ENCODE data around the gene PACC1.

DNA sequence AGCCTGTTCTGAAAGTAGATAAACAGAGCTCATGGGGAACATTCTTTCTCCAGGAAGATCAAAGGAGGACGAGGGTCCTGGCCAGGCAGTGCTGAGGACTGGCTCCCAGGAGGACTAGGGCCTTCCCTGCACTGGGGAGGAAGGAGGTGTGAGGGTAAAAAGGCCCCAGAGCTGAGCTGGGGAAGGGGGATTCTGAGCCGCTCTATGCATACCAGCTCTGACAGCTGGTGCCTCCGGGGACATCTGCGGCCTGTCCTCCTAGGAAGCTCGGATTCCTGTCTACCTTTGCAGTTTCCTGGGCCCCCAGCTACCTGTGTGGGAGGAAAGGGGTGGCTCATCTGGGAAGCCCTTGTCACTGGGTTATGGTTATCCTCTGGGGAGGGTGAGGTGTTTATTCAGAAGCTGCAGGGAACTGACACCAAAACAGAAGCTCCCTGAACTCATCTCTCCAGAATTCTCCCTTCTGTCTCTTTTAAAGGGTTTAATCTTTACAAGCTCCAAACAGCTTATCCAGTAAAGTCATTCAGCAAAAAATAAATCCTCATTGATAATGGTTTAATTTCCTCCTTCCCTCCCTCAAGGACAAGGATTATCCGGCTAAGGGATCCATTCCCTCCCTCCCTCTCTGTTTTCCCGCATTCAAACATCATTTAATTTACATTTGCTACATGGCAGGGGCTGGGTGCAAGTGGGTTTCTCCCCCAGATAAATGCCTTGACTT, 49.0 kb upstream of the PACC1 start:
- no peak for TF ChIP-seq EP300 (IDR thresholded peaks at IDR 0.05)
- TF ChIP-seq POLR2A (IDR thresholded peaks at IDR 0.05) = no peak
- TF ChIP-seq, protein P1, sequence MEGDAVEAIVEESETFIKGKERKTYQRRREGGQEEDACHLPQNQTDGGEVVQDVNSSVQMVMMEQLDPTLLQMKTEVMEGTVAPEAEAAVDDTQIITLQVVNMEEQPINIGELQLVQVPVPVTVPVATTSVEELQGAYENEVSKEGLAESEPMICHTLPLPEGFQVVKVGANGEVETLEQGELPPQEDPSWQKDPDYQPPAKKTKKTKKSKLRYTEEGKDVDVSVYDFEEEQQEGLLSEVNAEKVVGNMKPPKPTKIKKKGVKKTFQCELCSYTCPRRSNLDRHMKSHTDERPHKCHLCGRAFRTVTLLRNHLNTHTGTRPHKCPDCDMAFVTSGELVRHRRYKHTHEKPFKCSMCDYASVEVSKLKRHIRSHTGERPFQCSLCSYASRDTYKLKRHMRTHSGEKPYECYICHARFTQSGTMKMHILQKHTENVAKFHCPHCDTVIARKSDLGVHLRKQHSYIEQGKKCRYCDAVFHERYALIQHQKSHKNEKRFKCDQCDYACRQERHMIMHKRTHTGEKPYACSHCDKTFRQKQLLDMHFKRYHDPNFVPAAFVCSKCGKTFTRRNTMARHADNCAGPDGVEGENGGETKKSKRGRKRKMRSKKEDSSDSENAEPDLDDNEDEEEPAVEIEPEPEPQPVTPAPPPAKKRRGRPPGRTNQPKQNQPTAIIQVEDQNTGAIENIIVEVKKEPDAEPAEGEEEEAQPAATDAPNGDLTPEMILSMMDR (IDR thresholded peaks at IDR 0.05) = no peak
